GM19351 (cell line): Measurements from ENCODE around the gene MAPK10.
"Not testable (repeated sequence)": the region's sequence is repeated elsewhere in the genome, so short reads cannot be mapped to it uniquely, and the experiment has no call there.

Experiments
- ATAC-seq: cut with Tn5 transposase; IDR thresholded peaks from one replicate; pipeline ENCODE4 v1.9.1; 2021; ENCODE audit warnings: mild to moderate bottlenecking, moderate library complexity; ENCODE audit not compliant: unreplicated experiment

MAPK10 gene

GRCh38 chr4:86218746-86219473, 140.9 kb downstream of the MAPK10 start:
- ATAC-seq: no peak

GRCh38 chr4:86203176-86203575, 156.7 kb downstream of the MAPK10 start:
- no peak for ATAC-seq

GRCh38 chr4:86185659-86186058, 174.2 kb downstream of the MAPK10 start:
- ATAC-seq: no peak

GRCh38 chr4:86184901-86185285, 175.0 kb downstream of the MAPK10 start:
- no peak for ATAC-seq

- ATAC-seq: no peak
Measured at GRCh38 chr4:86184216-86184900, 175.5 kb downstream of the MAPK10 start.

- no peak for ATAC-seq
Measured at GRCh38 chr4:86181585-86181984, 178.3 kb downstream of the MAPK10 start.

GRCh38 chr4:86178211-86178610, 181.6 kb downstream of the MAPK10 start:
- no peak for ATAC-seq

GRCh38 chr4:86174506-86174905, 185.3 kb downstream of the MAPK10 start:
- no peak for ATAC-seq

- ATAC-seq: not testable (repeated sequence)
Measured at GRCh38 chr4:86168335-86168734, 191.5 kb downstream of the MAPK10 start.

GRCh38 chr4:86160426-86160825, 199.4 kb downstream of the MAPK10 start:
- no peak for ATAC-seq

- no peak for ATAC-seq
Measured at GRCh38 chr4:86159216-86159615, 200.6 kb downstream of the MAPK10 start.

- ATAC-seq: no peak
Measured at GRCh38 chr4:86156531-86156930, 203.3 kb downstream of the MAPK10 start.

- no peak for ATAC-seq
Measured at GRCh38 chr4:86155766-86156165, 204.1 kb downstream of the MAPK10 start.

- ATAC-seq: no peak
Measured at GRCh38 chr4:86152454-86152853, 207.4 kb downstream of the MAPK10 start.

- ATAC-seq: no peak
Measured at GRCh38 chr4:86151196-86151595, 208.7 kb downstream of the MAPK10 start.

- ATAC-seq: no peak
Measured at GRCh38 chr4:86141161-86141560, 218.7 kb downstream of the MAPK10 start.

GRCh38 chr4:86132468-86132867, 227.4 kb downstream of the MAPK10 start:
- no peak for ATAC-seq

GRCh38 chr4:86131456-86131855, 228.4 kb downstream of the MAPK10 start:
- no peak for ATAC-seq

- no peak for ATAC-seq
Measured at GRCh38 chr4:86130160-86130933, 229.5 kb downstream of the MAPK10 start.

- ATAC-seq: no peak
Measured at GRCh38 chr4:86129546-86129945, 230.3 kb downstream of the MAPK10 start.

- ATAC-seq: no peak
Measured at GRCh38 chr4:86122404-86122803, 237.4 kb downstream of the MAPK10 start.

GRCh38 chr4:86118711-86119110, 241.1 kb downstream of the MAPK10 start:
- ATAC-seq: no peak
